Neural cell (in vitro differentiated cells): ENCODE data around the gene SDHAF2.

Experiments
- EP300 ChIP-seq: fragments of 450-650 bp; conservative IDR thresholded peaks from 2 replicates; pipeline ENCODE4 v1.6.1; 2014; ENCODE audit warnings: antibody characterized with exemption, mild to moderate bottlenecking, moderate library complexity; ENCODE audit not compliant: poor library complexity, severe bottlenecking
- EZH2 ChIP-seq: fragments of 200-600, 300-800 bp; shearing (Covaris generic), sonication (generic); IDR thresholded peaks from 2 replicates; pipeline ENCODE4 v1.6.1; 2014; ENCODE audit warnings: antibody characterized with exemption, low read length, borderline replicate concordance, mild to moderate bottlenecking; ENCODE audit not compliant: insufficient read depth, poor library complexity, severe bottlenecking
- RAD21 ChIP-seq: fragments of 450-650 bp; conservative IDR thresholded peaks from 2 replicates; pipeline ENCODE4 v1.6.1; 2014; ENCODE audit warnings: antibody characterized with exemption, mild to moderate bottlenecking, moderate library complexity
- TF ChIP-seq, protein P1 (sequence below): fragments of 450-650 bp; IDR thresholded peaks from 2 replicates; pipeline ENCODE4 v1.5.1; 2014; ENCODE audit warnings: antibody characterized with exemption, mild to moderate bottlenecking, moderate library complexity; ENCODE audit not compliant: poor library complexity, severe bottlenecking

DNA sequence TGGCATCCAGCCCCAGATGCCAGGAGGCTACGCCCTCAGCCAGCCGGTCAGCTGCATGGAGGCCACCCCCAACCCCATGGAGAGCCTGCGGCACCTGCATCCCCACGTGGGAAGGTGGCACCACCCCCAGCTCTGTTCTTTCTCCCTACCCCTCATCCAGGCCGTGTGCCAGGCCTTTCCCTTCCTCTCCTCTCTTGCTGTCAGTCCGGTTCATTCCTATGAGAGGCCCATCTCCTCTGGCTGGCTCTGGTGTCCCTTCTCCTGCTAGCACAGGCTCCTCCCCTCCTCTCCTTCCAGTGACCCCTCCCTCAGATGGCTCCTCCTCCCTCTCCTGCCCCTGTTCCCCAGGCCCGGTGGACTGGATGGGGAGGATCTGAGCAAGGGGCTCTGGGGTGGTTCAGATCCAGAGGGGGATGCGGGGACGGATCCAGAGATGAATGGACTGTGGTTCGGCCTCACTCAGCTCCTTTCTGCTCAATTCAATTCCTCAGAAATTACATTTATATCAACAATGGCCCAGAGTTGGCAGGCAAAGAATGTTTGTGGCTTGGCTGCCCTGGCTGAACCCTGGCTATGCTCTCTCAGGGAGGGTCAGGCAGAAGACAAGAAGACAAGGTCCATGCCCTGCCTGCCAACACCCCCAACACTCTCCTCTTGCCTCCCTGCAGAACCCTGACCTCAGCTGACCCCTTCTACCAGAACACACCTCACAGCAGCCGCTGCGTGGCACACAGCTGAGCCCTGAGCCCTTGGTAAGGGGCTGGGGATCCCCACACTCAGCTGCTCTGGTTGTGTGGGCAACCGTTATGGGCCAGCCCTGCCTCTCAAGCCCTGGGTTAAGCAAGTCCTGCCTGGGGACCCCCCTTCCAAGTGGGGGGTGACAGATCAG, 60.2 kb downstream of the SDHAF2 start:
- no peak for TF ChIP-seq EZH2
- TF ChIP-seq, protein P1, sequence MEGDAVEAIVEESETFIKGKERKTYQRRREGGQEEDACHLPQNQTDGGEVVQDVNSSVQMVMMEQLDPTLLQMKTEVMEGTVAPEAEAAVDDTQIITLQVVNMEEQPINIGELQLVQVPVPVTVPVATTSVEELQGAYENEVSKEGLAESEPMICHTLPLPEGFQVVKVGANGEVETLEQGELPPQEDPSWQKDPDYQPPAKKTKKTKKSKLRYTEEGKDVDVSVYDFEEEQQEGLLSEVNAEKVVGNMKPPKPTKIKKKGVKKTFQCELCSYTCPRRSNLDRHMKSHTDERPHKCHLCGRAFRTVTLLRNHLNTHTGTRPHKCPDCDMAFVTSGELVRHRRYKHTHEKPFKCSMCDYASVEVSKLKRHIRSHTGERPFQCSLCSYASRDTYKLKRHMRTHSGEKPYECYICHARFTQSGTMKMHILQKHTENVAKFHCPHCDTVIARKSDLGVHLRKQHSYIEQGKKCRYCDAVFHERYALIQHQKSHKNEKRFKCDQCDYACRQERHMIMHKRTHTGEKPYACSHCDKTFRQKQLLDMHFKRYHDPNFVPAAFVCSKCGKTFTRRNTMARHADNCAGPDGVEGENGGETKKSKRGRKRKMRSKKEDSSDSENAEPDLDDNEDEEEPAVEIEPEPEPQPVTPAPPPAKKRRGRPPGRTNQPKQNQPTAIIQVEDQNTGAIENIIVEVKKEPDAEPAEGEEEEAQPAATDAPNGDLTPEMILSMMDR = no peak
- TF ChIP-seq EP300 = no peak
- no peak for TF ChIP-seq RAD21
